Kidney glomerular epithelial cell (primary cell): ENCODE measurements around the gene BACE1-AS.
A peak's percentile ranks its signal among the peaks of the same experiment; 100 is the strongest.
"Not testable (repeated sequence)": the region's sequence is repeated elsewhere in the genome, so short reads cannot be mapped to it uniquely, and the experiment has no call there.

ENCODE experiments used
- DNase-seq: peaks from one replicate; lab custom pipeline; 2025; lab: John Stamatoyannopoulos, UW

The BACE1-AS gene

DNA sequence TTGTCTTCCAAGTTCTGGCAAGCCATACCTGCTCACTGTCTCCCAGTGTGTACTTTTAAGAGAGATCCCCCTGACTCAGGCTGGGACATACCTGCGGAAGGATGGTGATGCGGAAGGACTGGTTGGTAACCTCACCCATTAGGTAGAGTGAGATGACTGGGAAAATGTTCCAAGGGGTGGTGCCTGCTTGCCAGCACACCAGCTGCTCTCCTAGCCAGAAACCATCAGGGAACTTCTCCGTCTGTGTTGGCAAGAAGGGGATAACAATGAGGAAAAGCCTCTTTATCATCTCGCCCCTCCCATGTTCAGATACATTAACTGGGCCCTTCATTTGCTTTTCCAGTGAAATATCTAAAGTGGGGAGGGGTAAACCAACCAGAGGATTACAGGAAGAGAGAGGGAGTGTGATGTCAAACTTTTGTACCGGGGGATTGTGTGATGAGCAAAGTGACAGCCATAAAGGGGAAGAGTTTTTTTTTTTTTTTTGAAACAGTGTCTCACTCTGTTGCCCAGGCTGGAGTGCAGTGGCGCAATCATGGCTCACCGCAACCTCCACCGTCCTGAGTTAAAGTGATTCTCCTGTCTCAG, at the start of gene BACE1-AS:
TSS of gene BACE1-AS (plus strand) at position 538 of the 588 bp plus-strand sequence.
- no peak for DNase-seq

DNA sequence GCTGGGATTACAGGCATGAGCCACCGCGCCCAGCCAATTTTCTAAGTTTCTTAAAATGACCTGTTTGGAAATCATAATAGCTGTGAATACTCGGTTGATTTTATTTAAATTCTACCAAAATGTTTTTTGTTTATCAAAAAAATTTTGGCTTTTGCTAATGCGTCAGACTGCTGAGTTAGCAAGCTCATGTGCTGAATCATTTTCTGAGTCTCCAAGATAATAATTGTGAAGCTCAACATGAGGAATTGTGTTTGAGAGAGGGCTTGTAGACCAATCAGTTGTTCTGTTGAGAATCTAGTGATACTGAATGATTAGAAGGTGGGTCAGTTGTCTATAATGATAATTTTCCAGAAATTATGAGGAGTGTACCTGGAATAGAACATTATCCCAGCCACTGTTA, 42.8 kb upstream of the BACE1-AS start:
- no peak for DNase-seq

DNA sequence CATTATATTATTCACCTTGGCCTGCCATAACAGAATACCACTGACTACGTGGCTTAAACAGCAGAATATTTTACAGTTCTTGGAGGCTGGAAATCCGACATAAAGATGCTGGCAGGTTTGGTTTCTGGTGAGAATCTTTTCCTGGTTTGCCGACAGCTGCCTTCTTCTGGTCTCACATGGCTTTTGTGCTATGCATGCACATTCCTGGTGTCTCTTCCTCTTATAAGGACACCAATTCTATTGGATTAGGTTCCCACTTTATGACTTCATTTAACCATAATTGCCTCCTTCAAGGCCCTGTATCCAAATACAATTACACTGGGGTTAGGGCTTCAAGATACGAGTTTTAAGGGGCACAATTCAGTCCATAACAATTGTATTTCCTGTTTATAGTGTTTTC, 41.6 kb upstream of the BACE1-AS start:
- no peak for DNase-seq

DNA sequence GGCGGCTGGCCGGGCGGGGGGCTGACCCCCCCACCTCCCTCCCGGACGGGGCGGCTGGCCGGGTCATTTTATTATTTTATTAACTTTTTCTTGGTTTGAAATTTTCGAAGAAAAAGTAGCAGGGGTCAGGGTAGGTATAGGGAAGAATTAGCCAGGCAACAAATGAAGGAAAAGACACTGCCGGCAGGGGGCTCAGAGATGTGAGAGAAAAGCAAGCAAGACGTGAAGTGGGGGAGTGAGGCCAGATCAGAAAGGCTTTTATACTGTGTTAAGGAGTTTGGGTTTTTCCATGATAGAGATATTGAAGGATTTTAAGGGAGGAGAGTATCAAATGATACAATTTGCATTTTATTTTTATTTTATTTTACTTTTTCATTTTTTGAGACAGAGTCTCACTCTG, 39.6 kb upstream of the BACE1-AS start:
- DNase-seq: no peak

DNA sequence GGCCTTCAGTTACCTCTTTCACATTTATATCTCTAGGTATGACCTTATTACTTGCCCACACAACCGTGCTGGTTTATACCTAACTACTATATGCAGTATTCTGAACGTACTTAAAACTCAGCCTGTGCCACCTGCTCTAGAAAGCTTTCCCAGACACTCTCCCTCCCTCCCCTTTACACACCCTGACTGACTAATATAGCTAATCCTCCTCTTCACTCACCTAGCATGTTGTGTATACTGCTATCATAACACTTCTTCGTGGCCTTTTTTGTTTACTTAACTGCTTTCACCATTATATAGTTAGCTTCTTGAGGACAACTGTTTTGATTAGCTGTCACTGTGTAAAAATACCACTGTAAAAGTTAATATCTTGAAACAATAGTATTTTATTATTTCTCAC, 35.2 kb upstream of the BACE1-AS start:
- DNase-seq: peak; percentile 14

DNA sequence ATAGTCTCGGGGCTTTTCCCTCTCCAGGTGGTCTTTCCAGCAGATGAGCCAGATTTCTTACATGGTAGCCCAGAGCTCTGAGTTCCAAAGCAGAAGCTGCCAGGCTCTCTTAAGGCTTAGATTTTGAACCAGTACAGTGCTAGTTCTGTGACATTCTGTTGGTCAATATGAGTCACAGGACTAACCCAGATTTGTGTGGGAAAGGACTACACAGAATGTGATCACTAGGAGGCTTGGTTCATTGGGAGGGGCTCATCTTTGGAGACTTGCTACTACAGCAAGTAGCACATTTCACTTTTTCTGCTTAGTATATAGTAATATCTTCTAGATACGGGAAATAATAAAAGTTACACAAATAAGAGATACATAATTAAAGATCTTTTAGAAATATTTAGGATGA, 34.6 kb upstream of the BACE1-AS start:
- DNase-seq: no peak

DNA sequence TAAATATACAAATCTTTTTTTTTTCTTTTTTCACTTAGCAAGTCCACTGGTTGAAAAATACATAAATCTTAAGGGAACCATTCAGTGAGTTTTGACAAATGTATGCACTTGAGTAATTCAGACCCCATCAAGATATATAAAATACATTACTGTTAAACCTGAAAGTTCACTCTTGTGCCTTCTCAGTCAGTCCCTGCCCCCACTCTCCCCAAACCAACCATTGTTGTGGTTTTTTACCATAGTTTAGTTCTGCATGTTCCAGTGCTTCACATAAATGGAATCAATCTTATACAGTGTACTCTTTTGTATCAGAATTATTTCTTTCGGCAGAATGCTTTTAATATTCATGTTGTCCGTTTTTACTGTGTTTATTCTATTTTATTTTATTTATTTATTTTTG, 32.6 kb upstream of the BACE1-AS start:
- no peak for DNase-seq

DNA sequence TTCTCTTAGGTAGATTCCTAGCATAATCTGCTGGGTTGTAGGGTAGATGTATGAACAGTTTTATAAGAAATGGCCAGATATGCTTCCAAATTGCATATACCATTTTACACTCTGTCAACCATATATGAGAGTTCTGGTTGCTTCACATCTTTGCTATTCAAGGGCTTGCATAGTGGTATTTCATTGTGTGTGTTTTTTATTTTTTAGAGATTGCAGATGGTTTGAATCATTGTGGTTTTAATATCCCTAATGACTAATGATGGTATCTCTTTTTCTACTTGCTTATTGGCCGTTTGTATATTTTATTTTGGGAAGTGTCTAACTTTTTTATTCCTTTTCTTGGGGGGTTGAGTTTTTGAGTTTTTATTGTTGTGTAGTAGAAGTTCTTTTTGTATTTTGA, 31.7 kb upstream of the BACE1-AS start:
- DNase-seq: peak; percentile 33

DNA sequence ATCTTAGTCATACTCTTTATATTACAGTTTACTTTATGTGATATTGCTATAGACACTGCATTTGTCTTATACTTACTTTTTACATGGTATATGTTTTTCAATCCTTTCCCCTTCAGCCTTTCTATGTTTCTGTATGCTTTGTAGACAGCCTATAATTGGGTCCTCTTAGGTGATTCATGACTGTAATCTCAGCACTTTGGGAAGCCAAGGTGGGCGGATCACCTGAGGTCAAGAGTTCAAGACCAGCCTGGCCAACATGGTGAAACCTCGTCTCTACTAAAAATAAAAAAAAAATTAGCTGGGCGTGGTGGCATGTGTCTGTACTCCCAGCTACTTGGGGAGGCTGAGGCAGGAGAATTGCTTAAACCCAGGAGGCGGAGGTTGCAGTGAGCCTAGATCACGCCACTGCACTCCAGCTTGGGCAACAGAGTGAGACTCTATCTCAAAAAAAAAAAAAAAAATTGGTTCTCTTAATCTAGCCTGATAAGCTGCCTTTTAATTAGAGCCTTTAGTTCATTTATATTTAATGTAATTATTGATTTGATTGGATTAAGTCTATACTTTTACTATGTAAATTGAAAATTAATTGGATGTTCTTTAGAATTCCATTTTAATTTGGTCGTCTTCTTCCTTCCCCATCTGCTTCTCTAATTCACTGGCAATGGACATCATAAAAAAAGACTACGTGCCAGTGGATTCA, 26.4 kb upstream of the BACE1-AS start:
- DNase-seq: not testable (repeated sequence)

DNA sequence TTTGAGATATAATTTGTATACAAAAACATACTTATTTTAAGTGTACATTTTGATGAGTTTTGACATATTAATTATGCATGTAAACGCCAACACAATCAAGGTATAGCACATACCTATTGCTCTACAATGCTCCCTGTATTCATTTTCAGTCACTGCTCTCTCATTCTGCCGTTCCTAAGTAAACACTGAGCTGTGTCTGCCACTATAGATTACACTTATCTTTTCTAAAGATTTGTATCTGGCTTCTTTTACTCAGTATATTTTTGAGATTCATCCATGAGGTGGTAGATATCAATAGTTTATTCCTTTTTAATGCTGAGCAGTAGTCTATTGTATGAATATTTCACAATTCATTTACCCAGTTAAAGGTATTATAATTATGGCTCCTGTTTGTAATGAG, 25.4 kb upstream of the BACE1-AS start:
- no peak for DNase-seq

DNA sequence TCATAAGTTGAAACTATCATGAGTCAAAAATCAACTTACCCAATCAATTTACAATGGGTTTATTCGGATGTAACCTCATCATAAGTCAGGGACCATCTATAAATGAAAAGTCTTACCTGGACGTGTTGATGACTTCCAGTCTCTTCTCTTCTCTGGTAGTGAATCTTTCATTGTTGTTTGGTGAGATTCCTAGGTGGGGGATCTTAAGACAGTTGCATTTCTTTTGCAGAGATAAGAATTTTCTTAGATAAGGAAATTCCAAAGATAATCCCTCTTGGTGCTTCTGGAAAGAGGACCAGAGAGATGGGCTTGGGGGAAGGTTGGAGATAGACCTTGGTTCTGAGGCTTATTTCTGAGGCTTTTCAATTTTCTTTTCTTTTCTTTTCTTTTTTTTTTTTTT, 21.3 kb upstream of the BACE1-AS start:
- DNase-seq: no peak

DNA sequence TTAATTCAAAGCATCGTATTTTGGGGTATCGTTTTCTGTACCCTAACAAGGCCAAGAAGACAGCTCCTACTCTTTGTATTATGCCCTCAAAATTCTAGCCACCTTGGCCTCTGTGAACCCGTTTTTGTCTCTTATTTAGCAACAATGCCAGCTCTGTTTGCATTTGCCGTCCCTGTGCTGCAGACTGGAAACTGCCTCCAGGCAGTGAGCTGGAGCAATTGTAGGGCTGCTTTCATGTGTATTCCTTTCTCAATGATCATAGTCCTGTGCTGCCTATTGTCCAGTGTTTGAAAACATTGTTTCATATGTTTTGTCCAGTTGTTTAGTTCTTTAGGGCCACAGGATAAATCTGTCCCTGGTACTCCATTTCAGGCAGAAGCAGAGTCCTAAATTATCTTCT, 19.9 kb upstream of the BACE1-AS start:
- DNase-seq: no peak

DNA sequence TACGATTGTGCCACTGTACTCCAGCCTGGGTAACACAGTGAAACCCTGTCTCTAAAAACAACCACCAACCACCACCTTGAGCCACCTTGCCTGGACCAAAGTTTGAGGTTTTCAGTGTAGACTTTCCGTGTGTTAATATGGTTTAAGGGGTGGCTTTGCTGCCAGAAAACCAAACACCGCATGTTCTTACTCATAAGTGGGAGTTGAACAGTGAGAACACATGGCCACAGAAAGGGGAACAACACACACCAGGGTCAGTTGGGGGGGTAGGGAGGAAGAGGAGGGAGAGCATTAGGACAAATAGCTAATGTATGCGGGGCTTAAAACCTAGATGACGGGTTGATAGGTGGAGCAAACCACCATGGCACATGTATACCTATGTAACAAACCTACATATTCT, 19.0 kb upstream of the BACE1-AS start:
- DNase-seq: not testable (repeated sequence)

DNA sequence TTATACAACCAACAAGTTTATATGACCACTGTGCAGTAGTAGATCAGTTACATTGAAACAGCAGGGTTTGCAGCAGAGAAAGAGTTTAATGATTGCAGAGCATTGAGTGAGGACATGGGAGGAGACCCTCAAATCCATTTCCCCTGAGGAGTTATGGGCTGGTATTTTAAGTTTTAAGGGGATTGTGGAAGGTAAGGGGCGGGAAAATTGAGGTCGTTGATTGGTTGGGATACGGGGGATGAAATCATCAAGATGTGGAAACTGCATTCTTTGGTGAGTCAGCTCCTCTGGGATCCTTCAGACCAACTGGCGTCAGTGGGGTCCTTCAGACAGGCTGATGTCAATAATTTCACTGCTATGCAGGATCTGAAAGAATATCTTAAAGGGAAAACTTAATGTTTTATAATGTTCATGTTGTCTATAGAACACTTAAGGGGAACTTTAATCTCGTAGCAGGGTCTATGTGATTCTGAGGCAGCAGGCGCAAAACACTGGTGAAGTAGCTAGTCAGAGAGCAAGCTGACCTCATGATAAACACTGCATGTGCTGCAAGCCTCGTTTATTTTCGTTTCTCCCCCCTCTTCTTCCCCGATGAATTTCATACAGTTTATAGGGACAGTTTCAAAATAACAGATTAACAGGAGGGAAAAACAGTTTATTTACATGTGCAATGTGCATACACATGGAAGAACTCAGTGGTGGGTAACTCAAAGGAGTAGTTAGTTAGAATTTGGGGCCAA, 17.4 kb upstream of the BACE1-AS start:
- no peak for DNase-seq

DNA sequence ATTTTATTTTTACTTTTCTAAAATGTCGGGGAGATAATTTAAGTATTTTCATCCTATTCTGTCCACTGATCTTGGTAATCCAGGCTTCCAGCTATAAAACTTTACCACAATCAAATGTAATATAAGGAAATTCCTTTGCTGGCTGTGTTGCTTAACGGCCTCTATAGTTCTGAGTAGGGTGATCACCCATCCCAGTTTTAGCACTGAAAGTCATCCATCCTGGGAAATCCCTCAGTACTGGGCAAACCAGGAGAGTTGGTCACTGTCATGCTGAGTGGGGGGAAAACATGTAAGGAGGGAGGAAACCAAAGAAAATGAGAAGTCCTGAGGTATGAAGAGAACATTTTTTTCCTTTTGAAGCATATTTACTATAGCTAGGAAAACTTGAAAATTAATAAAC, 12.8 kb upstream of the BACE1-AS start:
- no peak for DNase-seq

DNA sequence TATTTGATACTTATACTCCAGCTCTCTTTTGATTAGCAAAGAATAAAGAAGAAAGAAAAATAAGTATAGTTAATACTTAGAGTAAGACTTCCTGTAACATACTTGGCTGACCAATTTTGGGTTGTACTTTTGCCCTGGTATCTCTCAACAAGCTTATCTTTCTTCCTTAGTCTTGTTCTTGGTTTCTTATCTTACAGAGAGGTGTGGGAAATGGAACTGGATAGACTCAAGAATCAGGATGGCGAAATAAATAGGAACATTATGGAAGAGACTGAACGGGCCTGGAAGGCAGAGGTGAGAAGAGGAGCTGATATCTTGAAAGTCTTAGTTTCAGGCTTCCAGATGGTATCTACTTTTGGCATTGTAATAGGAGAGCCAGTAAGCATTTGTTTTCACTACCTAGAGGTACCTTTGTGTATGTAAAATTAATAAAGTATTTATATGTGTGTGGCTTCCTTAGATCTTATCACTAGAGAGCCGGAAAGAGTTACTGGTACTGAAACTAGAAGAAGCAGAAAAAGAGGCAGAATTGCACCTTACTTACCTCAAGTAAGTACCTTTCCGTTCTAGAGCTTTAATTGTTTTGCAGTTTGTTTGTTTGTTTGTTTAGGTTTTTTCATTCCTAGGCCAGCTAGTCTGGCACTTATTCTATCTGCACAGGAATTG, 11.3 kb upstream of the BACE1-AS start:
- no peak for DNase-seq

DNA sequence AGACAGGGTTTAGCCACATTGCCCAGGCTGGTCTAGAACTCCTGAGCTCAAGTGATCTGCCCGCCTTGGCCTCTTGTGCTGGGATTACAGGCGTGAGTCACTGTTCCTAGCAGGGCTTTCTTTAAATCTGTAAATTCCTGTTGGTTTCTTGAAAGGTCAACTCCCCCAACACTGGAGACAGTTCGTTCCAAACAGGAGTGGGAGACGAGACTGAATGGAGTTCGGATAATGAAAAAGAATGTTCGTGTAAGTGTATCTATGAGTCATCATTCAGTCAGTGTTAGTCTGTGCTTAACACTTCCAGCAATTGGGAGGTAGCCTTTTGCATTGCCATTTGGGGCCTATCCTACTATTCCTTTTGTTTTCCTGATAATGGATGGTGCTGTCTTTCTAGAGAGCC, 10.0 kb upstream of the BACE1-AS start:
- peak; percentile 98 for DNase-seq

DNA sequence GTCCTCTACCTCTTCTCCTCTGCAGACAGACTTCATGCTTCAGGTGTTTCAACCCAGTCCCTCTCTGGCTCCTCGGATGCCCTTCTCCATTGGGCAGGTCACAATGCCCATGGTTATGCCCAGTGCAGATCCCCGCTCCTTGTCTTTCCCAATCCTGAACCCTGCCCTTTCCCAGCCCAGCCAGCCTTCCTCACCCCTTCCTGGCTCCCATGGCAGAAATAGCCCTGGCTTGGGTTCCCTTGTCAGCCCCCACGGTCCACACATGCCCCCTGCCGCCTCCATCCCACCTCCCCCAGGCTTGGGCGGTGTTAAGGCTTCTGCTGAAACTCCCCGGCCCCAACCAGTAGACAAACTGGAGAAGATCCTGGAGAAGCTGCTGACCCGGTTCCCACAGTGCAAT, 9.3 kb upstream of the BACE1-AS start:
- no peak for DNase-seq

DNA sequence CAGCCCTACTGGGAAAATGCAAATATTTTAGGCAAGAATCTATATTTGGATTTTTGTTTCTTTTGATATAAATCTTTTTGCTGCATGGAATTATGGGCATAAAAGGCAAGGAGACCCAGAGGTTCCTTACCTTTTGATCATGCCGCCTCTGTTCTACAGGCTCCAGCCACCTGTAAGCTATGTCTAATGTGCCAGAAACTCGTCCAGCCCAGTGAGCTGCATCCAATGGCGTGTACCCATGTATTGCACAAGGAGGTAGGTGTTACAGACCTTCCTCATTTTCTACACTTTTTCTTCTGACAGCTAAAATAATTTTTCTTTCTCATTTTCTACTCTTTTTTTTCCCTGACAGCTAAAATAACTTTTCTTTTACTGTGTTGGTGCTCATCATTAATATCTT, 8.2 kb upstream of the BACE1-AS start:
- DNase-seq: no peak

DNA sequence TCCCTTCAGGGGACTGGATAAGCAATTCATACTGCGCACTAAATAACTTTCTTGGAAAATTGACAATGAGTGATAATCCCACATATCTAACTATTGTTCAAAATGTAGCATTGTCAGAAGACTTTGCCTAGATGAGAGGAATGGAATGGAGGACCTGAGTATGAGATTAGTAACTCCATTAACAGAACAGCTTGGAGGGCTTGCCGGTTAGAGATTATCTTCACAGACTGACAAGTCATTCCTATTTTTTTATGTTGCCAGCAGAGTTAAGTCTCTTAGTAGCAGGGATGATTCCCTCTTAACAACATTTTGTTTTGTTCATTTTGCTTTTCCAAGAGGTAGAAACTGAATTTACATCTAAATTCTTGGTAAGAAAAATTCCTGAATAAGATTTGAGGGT, 7.1 kb upstream of the BACE1-AS start:
- DNase-seq: no peak

DNA sequence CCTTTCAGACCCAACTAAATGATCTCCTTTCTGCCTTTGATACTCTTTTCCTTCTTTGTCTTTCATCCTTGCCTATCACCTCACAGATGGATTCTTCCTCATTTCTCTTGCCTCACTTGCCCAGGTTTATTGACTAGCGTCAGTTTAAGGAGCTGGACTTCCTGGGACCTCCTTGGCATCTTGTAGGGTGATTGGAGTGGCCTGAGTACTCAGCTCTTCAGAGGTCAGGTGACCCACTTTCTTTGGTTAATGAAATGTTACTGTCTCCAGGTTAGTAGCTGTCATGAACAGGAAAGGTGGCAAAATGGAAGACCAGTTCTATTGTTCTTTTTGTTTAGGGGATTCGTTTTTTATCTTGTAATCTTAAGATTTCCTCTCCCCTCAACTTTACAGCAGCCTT, 4.6 kb upstream of the BACE1-AS start:
- DNase-seq: no peak

DNA sequence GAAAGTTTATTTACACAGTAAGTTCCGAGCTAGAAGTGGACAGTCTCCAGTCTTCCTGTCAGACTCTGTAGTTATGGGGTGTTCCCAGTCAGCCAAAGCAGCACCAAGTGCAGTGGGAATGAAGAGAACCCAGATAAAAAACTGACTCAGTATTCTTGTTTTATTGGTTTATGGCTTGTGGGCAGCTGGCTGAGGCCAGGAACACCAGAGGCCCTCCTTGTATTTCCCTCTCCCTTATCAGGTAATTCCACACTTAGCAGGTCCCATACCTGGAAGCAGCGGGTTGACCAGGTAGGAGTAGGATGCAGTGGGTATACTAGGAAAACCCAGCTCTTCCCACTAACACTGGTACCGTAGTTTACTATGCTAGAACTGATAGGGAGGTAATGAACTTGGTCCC, 3.5 kb upstream of the BACE1-AS start:
- DNase-seq: no peak

DNA sequence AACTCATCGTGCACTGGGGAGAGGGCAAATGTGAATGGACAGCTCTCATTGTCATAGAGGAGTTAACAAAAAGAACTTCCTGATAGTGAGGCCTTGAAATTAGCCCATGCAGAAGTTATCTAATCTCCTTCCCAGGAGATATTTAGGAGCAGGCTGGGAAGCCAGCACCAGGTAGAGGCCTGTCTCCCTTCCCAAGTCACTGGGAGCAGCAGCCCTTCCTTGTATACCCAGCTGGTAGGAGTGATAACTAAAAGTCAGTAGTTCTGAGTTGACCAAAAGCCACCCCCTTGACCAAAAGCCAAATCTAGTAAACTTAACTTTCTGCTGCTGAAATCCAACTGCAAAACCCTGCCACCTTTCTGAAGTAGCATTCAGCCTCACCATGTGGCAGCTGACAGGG, 1.4 kb upstream of the BACE1-AS start:
- no peak for DNase-seq
